ENCODE measurements around the gene TSPEAR.

DNA sequence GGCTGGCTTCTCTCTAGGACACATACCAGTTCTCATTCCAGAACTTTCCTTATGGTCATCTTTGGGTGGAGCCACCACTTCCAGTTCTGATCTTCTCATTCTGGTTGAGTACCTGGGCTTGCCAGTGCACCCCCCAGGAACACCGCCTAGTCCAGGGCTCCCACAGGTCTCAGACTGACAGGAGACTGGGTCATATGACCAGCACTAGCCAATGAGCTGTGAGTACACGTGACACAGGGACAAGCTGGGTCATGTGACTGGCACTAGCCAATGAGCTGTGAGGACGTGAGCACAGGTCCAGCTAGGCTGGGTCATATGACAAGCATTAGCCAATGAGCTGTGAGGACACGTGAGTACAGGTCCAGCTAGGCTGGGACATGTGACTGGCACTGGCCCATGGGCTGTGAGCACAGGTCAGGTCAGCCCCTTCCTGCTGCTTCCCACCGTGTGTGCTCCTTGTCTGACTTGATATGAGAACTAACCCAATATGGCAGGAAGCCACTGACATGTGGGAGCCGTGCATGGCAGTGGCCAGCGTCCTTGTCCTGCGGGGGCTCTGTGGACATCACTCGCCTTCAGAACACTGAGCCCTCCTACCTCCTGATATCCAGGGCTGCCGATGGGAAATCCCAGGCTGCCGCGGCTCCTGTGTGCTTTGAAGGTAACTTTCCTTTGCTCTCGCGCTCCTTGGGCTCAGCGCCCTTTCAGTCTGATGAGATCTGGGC is 194.0 kb downstream of the TSPEAR start:
- TF ChIP-seq, protein P1, sequence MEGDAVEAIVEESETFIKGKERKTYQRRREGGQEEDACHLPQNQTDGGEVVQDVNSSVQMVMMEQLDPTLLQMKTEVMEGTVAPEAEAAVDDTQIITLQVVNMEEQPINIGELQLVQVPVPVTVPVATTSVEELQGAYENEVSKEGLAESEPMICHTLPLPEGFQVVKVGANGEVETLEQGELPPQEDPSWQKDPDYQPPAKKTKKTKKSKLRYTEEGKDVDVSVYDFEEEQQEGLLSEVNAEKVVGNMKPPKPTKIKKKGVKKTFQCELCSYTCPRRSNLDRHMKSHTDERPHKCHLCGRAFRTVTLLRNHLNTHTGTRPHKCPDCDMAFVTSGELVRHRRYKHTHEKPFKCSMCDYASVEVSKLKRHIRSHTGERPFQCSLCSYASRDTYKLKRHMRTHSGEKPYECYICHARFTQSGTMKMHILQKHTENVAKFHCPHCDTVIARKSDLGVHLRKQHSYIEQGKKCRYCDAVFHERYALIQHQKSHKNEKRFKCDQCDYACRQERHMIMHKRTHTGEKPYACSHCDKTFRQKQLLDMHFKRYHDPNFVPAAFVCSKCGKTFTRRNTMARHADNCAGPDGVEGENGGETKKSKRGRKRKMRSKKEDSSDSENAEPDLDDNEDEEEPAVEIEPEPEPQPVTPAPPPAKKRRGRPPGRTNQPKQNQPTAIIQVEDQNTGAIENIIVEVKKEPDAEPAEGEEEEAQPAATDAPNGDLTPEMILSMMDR (IDR thresholded peaks at IDR 0.05) = no peak
- TF ChIP-seq POLR2A (IDR thresholded peaks at IDR 0.05) = no peak

All from right lobe of liver (tissue), 4 donors.